Amniotic epithelial cell (primary cell): ENCODE results near the gene HOXD12.

Source experiments
- DNase-seq: peaks from one replicate; pipeline ENCODE4 v3.0.0-alpha.2; 2010; ENCODE audit warnings: low read depth

The HOXD12 gene

GRCh38 chr2:176106581-176107539, 7.3 kb downstream of the HOXD12 start, which contains the start of gene HOXD11:
TSS of gene HOXD11 (plus strand) at chr2:176107280. CDS start at chr2:176107356, 76 bp downstream.
- DNase-seq, result peak; percentile 25

- DNase-seq, result no peak
Measured at GRCh38 chr2:176107731-176108181, 8.2 kb downstream of the HOXD12 start.

GRCh38 chr2:176109192-176109901, 9.8 kb downstream of the HOXD12 start:
- no peak for DNase-seq

DNA sequence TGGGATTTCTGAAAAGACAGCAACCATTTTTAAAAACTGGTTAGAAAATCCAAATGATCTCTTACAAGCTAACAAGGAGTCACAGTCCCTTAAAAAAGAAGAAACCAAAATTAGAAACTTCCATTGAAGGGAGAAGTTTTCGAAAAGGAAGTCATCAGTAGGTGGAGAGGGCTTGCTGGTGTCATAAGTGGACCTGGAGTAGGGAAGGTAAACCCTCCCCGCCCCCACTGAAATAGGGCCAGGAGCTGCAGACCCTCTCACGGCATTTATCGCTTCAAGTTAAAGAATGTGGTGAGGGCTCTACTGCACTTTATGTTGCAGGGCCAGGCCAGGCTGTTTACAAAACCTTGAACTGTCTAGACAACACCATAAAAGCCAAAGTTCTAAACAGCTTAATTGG, 10.4 kb downstream of the HOXD12 start:
- no peak for DNase-seq

DNA sequence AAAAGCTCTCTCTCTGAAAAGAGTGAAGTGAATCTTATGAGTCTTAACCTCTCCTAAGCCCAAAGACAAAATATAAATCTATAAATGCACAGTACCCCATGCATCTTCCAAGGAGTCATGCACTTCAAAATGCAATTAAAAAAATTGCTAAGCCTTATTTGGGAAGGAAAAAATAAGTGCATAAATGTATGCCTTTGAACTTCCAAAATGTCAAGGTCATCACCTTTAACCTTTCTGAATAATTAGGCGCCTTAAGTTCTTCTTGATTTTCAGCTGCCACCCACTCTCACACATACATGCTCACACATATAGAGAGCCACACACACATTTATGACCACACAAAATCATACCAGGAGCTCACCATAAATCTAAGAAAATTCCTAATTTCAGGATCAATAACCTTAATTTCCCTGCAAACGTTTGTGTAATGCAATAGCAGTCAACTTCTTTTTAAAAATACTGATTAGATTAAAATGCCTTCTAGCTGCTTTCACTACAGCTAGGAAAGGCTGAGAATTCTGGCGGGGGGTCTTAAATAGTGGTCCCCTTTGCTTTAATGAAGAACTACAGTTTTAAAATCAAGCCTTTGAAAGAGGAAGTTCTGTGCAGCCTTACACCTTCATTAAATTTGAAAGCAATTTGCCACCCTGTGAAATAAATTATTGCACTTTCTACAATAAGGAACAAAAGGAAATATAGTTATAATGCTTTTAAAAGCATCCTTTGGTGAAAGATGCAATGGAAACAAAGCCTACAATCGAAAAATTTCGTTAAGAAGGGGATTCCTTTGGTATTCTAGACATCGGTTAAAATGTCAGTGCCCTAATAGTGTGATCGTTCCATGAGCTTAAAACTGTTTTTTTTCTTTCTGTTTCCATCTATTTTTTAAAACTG, 11.1 kb downstream of the HOXD12 start:
- no peak for DNase-seq

GRCh38 chr2:176111309-176111663, 11.7 kb downstream of the HOXD12 start:
- peak; percentile 41 for DNase-seq

GRCh38 chr2:176111846-176112374, 12.3 kb downstream of the HOXD12 start:
- no peak for DNase-seq

- no peak for DNase-seq
Measured at GRCh38 chr2:176112375-176113302, 13.0 kb downstream of the HOXD12 start.

- no peak for DNase-seq
Measured at GRCh38 chr2:176114120-176114929, 14.7 kb downstream of the HOXD12 start.

- DNase-seq, result no peak
Measured at GRCh38 chr2:176114930-176115625, 15.5 kb downstream of the HOXD12 start.

DNA sequence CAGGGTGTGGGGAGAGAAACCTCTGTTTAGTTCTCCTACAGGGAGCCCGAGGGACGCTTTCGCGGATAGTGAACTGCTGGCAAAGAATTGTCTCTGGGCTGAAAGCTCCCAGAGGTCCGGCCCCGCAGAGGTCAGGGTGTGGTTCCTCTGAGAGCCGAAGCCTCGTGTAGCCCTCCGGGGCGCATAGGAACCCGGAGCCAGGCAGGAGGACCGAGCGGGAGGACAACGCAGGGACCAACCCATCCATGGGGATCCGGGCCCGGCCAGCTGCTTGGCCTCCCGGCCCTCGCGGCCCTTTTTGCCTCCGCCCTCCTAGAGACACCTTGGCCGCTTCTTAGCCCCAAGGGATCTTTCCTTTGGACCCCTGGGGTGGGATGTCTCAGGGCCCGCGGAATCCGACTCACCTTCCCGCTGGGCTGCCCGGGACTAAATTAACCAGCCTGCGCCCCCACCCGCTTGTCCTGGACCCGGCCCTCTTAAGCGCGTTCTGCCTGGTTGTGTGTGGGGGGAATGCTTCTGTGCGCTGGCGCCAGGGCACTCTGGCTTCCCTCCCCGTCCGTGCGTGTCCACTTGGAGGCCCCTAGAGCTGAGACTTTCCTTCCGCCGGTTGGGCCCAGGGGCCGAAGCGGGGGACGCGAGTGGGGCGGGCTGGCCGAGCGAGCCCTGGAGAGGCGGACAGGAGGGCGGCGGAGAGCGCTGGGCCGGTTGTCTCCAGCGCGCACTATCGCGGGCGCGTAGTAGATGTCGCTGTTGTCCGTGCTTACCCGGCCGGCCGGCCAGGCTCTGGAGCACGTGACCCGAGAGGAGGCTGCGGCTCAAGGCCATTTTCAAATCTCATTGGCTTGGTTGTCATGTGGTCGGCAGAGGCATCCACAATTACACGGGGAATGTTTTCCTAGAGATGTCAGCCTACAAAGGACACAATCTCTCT, 16.6 kb downstream of the HOXD12 start, which contains the start of gene HOXD10:
Gene HOXD10 (plus strand): TSS at position 896 of the 931 bp plus-strand sequence. CDS start 56 bp downstream, outside the sequence.
- no peak for DNase-seq

- no peak for DNase-seq
Measured at GRCh38 chr2:176117162-176117822, 17.7 kb downstream of the HOXD12 start.

DNA sequence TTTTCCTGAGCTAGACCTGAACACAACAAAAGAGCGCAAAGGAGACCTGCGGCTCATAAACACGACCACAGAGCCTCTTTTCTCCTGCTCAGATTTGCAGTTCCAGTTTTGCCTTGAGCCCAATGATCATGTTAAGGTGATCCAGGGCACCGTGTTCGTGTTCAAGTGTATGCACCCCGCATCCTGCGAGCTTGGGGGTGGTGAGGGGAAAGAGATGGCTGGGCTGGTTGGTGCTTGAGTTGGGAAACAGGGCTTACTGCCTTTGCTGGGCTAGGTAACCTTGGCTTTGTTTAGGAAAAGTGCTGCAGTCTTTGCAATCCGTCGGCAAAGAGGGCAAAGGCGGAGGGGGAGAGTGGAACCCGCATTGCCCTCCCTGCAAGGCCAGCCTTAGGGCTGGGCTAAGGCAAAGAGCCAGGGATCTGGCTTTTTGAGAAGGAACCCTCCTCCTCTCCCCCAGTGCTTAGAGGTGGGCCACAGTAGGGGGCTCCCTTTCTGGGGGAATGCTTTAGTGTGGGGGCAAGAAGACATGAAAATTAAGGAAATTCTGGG, 18.3 kb downstream of the HOXD12 start:
- no peak for DNase-seq

DNA sequence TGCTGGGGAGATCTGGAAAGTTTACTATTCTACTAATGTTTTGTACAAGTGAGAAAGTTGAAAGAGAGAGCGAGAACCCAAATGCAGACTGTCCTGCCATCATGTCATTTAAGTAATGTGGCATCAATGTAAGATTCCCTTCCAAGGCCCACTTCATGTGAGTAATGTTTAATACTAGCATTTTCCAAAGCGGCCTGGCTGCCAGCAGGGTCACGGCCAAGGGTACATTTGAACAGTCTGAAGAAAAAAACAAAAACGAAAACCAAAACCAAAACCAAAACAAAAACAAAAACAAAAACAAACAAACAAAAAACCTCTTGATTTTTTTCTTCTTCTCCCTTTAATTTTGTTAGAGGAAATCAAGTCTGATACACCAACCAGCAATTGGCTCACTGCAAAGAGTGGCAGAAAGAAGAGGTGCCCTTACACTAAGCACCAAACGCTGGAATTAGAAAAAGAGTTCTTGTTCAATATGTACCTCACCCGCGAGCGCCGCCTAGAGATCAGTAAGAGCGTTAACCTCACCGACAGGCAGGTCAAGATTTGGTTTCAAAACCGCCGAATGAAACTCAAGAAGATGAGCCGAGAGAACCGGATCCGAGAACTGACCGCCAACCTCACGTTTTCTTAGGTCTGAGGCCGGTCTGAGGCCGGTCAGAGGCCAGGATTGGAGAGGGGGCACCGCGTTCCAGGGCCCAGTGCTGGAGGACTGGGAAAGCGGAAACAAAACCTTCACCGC, 19.2 kb downstream of the HOXD12 start:
- no peak for DNase-seq

GRCh38 chr2:176120364-176121189, 21.0 kb downstream of the HOXD12 start:
- DNase-seq, result no peak
